B cell (primary cell): ENCODE results near the gene NFIB. TPM values are rescaled to one million over a fixed set of nuclear protein-coding genes. Genes with fewer than 3 reads are reported as not detected.

Experiments
- ATAC-seq: fragments of 200-7000 bp; cut with Tn5 transposase; one replicate; pipeline ENCODE4 v1.10.0; 2021; ENCODE audit warnings: low read depth, mild to moderate bottlenecking, moderate number of reproducible peaks, moderate library complexity
- CTCF ChIA-PET: fragments of 350-600 bp; sonication (Branson Sonifier 250); formaldehyde crosslinking; loops from one replicate; lab custom pipeline; 2021; ENCODE audit warnings: antibody characterized with exemption, inconsistent platforms; lab: Charles Lee
- POLR2A ChIA-PET: fragments of 350-600 bp; sonication (Branson Sonifier 250); formaldehyde crosslinking; loops from one replicate; lab custom pipeline; 2021; ENCODE audit warnings: antibody characterized with exemption; lab: Charles Lee
- DNase-seq: peaks from one replicate; pipeline ENCODE4 v3.0.0; 2013
- H2AFZ ChIP-seq: 2 replicates; pipeline ENCODE4 v1.6.1; 2012; ENCODE audit warnings: mild to moderate bottlenecking, low read depth, low read length; ENCODE audit not compliant: insufficient read depth, poor library complexity, severe bottlenecking
- H3K27ac ChIP-seq, 2 donors: 1 replicate in 1 of 2; 2 replicates in 1 of 2; pipeline ENCODE4 v1.5.1; 2012 to 2013; ENCODE audit warnings: low read length in 2 of 2, mild to moderate bottlenecking in 2 of 2, moderate library complexity in 1 of 2
- H3K27me3 ChIP-seq, 4 experiments: fragments of 200-600 bp in 1 of 4; sonication (generic) in 1 of 4; replicated peaks in 1 of 4; 1 replicate in 2 of 4; 2 replicates in 2 of 4; pipeline versions ENCODE4 v1.6.1 to v1.7.0; 2013 to 2016; ENCODE audit warnings: low read length in 3 of 4, mild to moderate bottlenecking in 2 of 4, mixed read lengths in 1 of 4, moderate library complexity in 1 of 4; ENCODE audit not compliant: insufficient read depth in 4 of 4, control insufficient read depth in 3 of 4; ENCODE audit errors: control extremely low read depth in 1 of 4
- H3K36me3 ChIP-seq, 2 experiments: replicated peaks in 1 of 2; 1 replicate in 1 of 2; 2 replicates in 1 of 2; pipeline versions ENCODE4 v1.6.1 to v1.7.1; 2013; ENCODE audit warnings: low read length in 1 of 2; ENCODE audit not compliant: insufficient read depth in 2 of 2, control insufficient read depth in 1 of 2; ENCODE audit errors: control extremely low read depth in 1 of 2, extremely low read depth in 1 of 2
- H3K4me1 ChIP-seq, 2 donors: fragments of 200-600 bp in 1 of 2; sonication (generic) in 1 of 2; 1 replicate in 1 of 2; 2 replicates in 1 of 2; pipeline versions ENCODE4 v1.5.1 to v1.6.1; 2013 to 2017; ENCODE audit warnings: low read length in 2 of 2; ENCODE audit not compliant: control insufficient read depth in 2 of 2, insufficient read depth in 2 of 2
- H3K4me2 ChIP-seq: replicated peaks from 2 replicates; pipeline ENCODE3; 2012; ENCODE audit warnings: mild to moderate bottlenecking, low read depth, low read length; ENCODE audit not compliant: poor library complexity, severe bottlenecking
- H3K4me3 ChIP-seq, 5 experiments: fragments of 200-600 bp in 1 of 5; sonication (generic) in 1 of 5; 1 replicate in 3 of 5; 2 replicates in 2 of 5; pipeline versions ENCODE4 v1.5.1 to v1.7.0; 2011 to 2016; ENCODE audit warnings: low read length in 4 of 5, mild to moderate bottlenecking in 4 of 5, low read depth in 2 of 5, control low read depth in 1 of 5, moderate library complexity in 1 of 5; ENCODE audit not compliant: insufficient read depth in 1 of 5; ENCODE audit errors: control extremely low read depth in 1 of 5, extremely low read depth in 1 of 5
- H3K79me2 ChIP-seq: fragments of 200-600 bp; sonication (generic); one replicate; pipeline ENCODE4 v1.6.0; 2016; ENCODE audit warnings: low read length; ENCODE audit not compliant: control insufficient read depth, insufficient read depth
- H3K9ac ChIP-seq: fragments of 200-600 bp; sonication (generic); 2 replicates; pipeline ENCODE4 v1.6.1; 2017; ENCODE audit warnings: mild to moderate bottlenecking, low read length, moderate library complexity
- H3K9me3 ChIP-seq, 3 donors: one replicate each; pipeline versions ENCODE4 v1.6.1 to v1.7.1; 2013; ENCODE audit warnings: low read length in 2 of 3; ENCODE audit not compliant: control insufficient read depth in 2 of 3, insufficient read depth in 1 of 3; ENCODE audit errors: control extremely low read depth in 1 of 3
- H4K20me1 ChIP-seq: 2 replicates; pipeline ENCODE4 v1.6.0; 2012; ENCODE audit warnings: mild to moderate bottlenecking, low read length; ENCODE audit not compliant: insufficient read depth, control insufficient read depth, poor library complexity, severe bottlenecking
- H3K27ac Mint-ChIP-seq: one replicate; pipeline ENCODE4 v1.8.0; 2021; ENCODE audit warnings: mixed read lengths
- H3K27me3 Mint-ChIP-seq: one replicate; pipeline ENCODE4 v1.8.0; 2021; ENCODE audit warnings: mixed read lengths
- H3K4me1 Mint-ChIP-seq: one replicate; pipeline ENCODE4 v1.8.0; 2021; ENCODE audit warnings: mixed read lengths
- H3K4me3 Mint-ChIP-seq: one replicate; pipeline ENCODE4 v1.8.0; 2021; ENCODE audit warnings: mixed read lengths
- H3K9me3 Mint-ChIP-seq: one replicate; pipeline ENCODE4 v1.8.0; 2022; ENCODE audit warnings: mixed read lengths; ENCODE audit not compliant: insufficient read depth
- CTCF ChIP-seq: fragments of 200-600 bp; IDR thresholded peaks from one replicate; pipeline ENCODE4 v1.8.0; 2022; ENCODE audit warnings: antibody characterized with exemption, mild to moderate bottlenecking
- EZH2 ChIP-seq: IDR thresholded peaks from 2 replicates; pipeline ENCODE4 v1.6.1; 2012; ENCODE audit warnings: borderline replicate concordance, low read depth, mild to moderate bottlenecking, moderate library complexity, low read length; ENCODE audit not compliant: insufficient read depth, poor library complexity, severe bottlenecking
- WGBS: methylation state at CpG from one replicate; pipeline ENCODE4 v1.1.5; 2013; ENCODE audit warnings: missing lambda C conversion rate; ENCODE audit not compliant: insufficient coverage; 5-methylcytosine and 5-hydroxymethylcytosine counted together
- intact Hi-C: fragments of 100-400 bp; cut with micrococcal nuclease; formaldehyde crosslinking; loops from one replicate; pipeline ENCODE4 v1.10.0; 2022
- polyA plus RNA-seq: library from polyadenylated mRNA; depleted of rRNA; stranded (reverse); fragments of >200 nt; gene quantifications from 2 replicates; pipeline ENCODE4 v1.2.3, GENCODE V29; 2012
- total RNA-seq, 2 donors: library from RNA; stranded (reverse); fragments of 120-200 nt in 1 of 2; gene quantifications; 1 replicate in 1 of 2; 2 replicates in 1 of 2; pipeline versions ENCODE4 v1.2.3 to v1.2.4, GENCODE V29; 2013 to 2022

NFIB gene
- total and polyA plus RNA-seq, 2 donors (not counting 1 experiment from before 2014, with no cell fraction given) = not detected

GRCh38 chr9:14220256-14220655, 93.7 kb downstream of the NFIB start:
- Mint-ChIP-seq H3K9me3 (no peaks in the 10 kb centered on the region), H3K27me3 (no peaks in the 10 kb centered on the region), H3K27ac (no peak overlapping the region), H3K4me3 (no peak overlapping the region), H3K4me1 (no peaks in the 10 kb centered on the region)
- DNase-seq = no peak
- H4K20me1 ChIP-seq = no peaks in the 10 kb centered on the region
- H3K27me3 ChIP-seq = no peaks in the 10 kb centered on the region
- H3K36me3 ChIP-seq = no peaks in the 10 kb centered on the region
- no peak overlapping the region for H3K9ac ChIP-seq
- H2AFZ ChIP-seq = no peak overlapping the region
- no peaks in the 10 kb centered on the region for H3K4me1 ChIP-seq
- ChIA-PET POLR2A (no interaction called here), CTCF (no interaction called here)
- no peak for ATAC-seq
- H3K4me2 ChIP-seq = no peak overlapping the region
- H3K27ac ChIP-seq = no peak overlapping the region
- H3K9me3 ChIP-seq = no peaks in the 10 kb centered on the region
- intact Hi-C loops = no loop called here
- H3K4me3 ChIP-seq = no peak overlapping the region
- no peaks in the 10 kb centered on the region for H3K79me2 ChIP-seq
- TF ChIP-seq CTCF (no peak), EZH2 (no peak)
- 73% methylated on average over 2 of the region's 3 CpGs for WGBS

- Histone ChIP-seq H3K9ac (no peak overlapping the region), H3K9me3 (no peaks in the 10 kb centered on the region), H3K27ac (no peak overlapping the region), H3K79me2 (no peaks in the 10 kb centered on the region), H3K27me3 (no peaks in the 10 kb centered on the region), H2AFZ (no peak overlapping the region), H3K4me2 (no peak overlapping the region), H4K20me1 (no peaks in the 10 kb centered on the region), H3K36me3 (no peaks in the 10 kb centered on the region), H3K4me3 (no peak overlapping the region), H3K4me1 (no peaks in the 10 kb centered on the region)
- ChIA-PET POLR2A (no interaction called here), CTCF (interaction anchor here (0.6 kb wide), 1 partner anchor 16 kb away, joined by 5 read pairs; no protein-coding TSS in a partner anchor)
- DNase-seq (no peak), ATAC-seq (no peak)
- Mint-ChIP-seq H3K27ac (no peak overlapping the region), H3K27me3 (no peaks in the 10 kb centered on the region), H3K4me3 (no peak overlapping the region), H3K9me3 (no peaks in the 10 kb centered on the region), H3K4me1 (no peaks in the 10 kb centered on the region)
- WGBS = 100% methylated on average over 2 of the region's 4 CpGs
- intact Hi-C loops = no loop called here
- TF ChIP-seq CTCF (no peak), EZH2 (no peak)
These were observed 94.1 kb downstream of the NFIB start for GRCh38 chr9:14219850-14220249.
